ENCODE data around the gene SLC9A9. TPM values are rescaled to one million over a fixed set of nuclear protein-coding genes. Genes with fewer than 3 reads are reported as not detected.

Gene SLC9A9
- total and polyA plus RNA-seq, 9 of the 15 experiments (the other 6 are each of a cell fraction or from before 2014, with no cell fraction given), result 0.03 to 0.13 TPM; not detected in 7

DNA sequence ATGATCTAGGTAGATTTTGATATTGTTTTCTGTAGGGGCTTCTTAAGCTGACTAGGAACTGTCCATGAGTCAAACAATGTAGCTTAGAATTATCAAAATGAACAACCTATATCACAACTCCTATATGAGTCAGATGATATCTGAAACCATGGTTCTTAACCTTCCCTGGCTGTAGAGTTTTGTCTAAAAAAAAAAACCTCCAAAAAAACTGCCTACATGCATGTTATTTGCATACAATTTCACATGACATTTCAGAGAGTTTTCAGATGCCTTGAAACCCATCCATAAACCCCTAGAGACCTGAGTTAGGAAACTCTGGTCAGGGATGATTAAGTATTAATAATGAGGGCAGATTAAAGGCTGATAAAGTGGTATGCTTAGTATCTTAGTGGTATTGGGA is 571.7 kb downstream of the SLC9A9 start:
- no peak for FAIRE-seq
- in situ Hi-C loops (cut with MboI), result no loop called here

More for the DNA sequence above, 571.7 kb downstream of the SLC9A9 start:
- Histone ChIP-seq H3K9me1 (ENCODE audit: control insufficient read depth, insufficient read depth, low read length) (no peaks in the 10 kb centered on the region), H3K36me3 (ENCODE audit: control insufficient read depth, insufficient read depth, low read length) (no peaks in the 10 kb centered on the region), H3K9ac (ENCODE audit: insufficient read depth in 1 of 2, low read depth in 2 of 2, low read length in 2 of 2) (no peak overlapping the region), H3K4me3 (no peak overlapping the region), H3K9me3 (replicated peaks; ENCODE audit: control insufficient read depth, insufficient read depth, low read depth, low read length) (no peaks in the 10 kb centered on the region), H3K79me2 (ENCODE audit: control insufficient read depth, insufficient read depth, low read length) (no peaks in the 10 kb centered on the region), H3K4me1 (replicated peaks in 1 of 2; ENCODE audit: control insufficient read depth in 2 of 2, insufficient read depth in 2 of 2, low read length in 2 of 2) (peaks cover 2 to 22% of the 10 kb centered on the region in 2 experiments; a peak in 3 of 5 replicates), H3K4me2 (ENCODE audit: insufficient read depth, low read length) (no peak overlapping the region), H4K20me1 (replicated peaks; ENCODE audit: control insufficient read depth, insufficient read depth, low read length) (no peaks in the 10 kb centered on the region), H3K27me3 (ENCODE audit: control insufficient read depth in 2 of 2, insufficient read depth in 2 of 2, low read length in 2 of 2) (no peaks in the 10 kb centered on the region), H2AFZ (ENCODE audit: low read depth, low read length) (no peak overlapping the region), H3K27ac (ENCODE audit: extremely low read depth, low read depth, low read length) (no peak overlapping the region)
- POLR2A ChIA-PET, result interaction anchor here (1.6 kb wide), 1 partner anchor 9 kb away, joined by 3 read pairs; no protein-coding TSS in a partner anchor
- ATAC-seq (no peak), DNase-seq (ENCODE audit: extremely low read depth in 1 of 4, low spot score in 3 of 4) (no peak)
- TF ChIP-seq LARP7 (IDR thresholded peaks at IDR 0.05) (no peak), RNF2 (IDR thresholded peaks at IDR 0.05) (no peak), ZNF146 (CRISPR knock-in tag; IDR thresholded peaks at IDR 0.05; ENCODE audit: unreplicated experiment) (no peak), HNRNPK (IDR thresholded peaks at IDR 0.05; ENCODE audit: low read depth, low read length, poor library complexity, severe bottlenecking) (no peak)
- TF ChIP-seq, protein P1, sequence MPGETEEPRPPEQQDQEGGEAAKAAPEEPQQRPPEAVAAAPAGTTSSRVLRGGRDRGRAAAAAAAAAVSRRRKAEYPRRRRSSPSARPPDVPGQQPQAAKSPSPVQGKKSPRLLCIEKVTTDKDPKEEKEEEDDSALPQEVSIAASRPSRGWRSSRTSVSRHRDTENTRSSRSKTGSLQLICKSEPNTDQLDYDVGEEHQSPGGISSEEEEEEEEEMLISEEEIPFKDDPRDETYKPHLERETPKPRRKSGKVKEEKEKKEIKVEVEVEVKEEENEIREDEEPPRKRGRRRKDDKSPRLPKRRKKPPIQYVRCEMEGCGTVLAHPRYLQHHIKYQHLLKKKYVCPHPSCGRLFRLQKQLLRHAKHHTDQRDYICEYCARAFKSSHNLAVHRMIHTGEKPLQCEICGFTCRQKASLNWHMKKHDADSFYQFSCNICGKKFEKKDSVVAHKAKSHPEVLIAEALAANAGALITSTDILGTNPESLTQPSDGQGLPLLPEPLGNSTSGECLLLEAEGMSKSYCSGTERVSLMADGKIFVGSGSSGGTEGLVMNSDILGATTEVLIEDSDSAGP (CRISPR knock-in tag; IDR thresholded peaks at IDR 0.05), result no peak
- TF ChIP-seq, protein P2, sequence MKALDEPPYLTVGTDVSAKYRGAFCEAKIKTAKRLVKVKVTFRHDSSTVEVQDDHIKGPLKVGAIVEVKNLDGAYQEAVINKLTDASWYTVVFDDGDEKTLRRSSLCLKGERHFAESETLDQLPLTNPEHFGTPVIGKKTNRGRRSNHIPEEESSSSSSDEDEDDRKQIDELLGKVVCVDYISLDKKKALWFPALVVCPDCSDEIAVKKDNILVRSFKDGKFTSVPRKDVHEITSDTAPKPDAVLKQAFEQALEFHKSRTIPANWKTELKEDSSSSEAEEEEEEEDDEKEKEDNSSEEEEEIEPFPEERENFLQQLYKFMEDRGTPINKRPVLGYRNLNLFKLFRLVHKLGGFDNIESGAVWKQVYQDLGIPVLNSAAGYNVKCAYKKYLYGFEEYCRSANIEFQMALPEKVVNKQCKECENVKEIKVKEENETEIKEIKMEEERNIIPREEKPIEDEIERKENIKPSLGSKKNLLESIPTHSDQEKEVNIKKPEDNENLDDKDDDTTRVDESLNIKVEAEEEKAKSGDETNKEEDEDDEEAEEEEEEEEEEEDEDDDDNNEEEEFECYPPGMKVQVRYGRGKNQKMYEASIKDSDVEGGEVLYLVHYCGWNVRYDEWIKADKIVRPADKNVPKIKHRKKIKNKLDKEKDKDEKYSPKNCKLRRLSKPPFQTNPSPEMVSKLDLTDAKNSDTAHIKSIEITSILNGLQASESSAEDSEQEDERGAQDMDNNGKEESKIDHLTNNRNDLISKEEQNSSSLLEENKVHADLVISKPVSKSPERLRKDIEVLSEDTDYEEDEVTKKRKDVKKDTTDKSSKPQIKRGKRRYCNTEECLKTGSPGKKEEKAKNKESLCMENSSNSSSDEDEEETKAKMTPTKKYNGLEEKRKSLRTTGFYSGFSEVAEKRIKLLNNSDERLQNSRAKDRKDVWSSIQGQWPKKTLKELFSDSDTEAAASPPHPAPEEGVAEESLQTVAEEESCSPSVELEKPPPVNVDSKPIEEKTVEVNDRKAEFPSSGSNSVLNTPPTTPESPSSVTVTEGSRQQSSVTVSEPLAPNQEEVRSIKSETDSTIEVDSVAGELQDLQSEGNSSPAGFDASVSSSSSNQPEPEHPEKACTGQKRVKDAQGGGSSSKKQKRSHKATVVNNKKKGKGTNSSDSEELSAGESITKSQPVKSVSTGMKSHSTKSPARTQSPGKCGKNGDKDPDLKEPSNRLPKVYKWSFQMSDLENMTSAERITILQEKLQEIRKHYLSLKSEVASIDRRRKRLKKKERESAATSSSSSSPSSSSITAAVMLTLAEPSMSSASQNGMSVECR (CRISPR knock-in tag; IDR thresholded peaks at IDR 0.05), result no peak
- TF ChIP-seq, protein P3, sequence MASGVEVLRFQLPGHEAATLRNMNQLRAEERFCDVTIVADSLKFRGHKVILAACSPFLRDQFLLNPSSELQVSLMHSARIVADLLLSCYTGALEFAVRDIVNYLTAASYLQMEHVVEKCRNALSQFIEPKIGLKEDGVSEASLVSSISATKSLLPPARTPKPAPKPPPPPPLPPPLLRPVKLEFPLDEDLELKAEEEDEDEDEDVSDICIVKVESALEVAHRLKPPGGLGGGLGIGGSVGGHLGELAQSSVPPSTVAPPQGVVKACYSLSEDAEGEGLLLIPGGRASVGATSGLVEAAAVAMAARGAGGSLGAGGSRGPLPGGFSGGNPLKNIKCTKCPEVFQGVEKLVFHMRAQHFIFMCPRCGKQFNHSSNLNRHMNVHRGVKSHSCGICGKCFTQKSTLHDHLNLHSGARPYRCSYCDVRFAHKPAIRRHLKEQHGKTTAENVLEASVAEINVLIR (CRISPR knock-in tag; IDR thresholded peaks at IDR 0.05), result no peak
- TF ChIP-seq, protein P4, sequence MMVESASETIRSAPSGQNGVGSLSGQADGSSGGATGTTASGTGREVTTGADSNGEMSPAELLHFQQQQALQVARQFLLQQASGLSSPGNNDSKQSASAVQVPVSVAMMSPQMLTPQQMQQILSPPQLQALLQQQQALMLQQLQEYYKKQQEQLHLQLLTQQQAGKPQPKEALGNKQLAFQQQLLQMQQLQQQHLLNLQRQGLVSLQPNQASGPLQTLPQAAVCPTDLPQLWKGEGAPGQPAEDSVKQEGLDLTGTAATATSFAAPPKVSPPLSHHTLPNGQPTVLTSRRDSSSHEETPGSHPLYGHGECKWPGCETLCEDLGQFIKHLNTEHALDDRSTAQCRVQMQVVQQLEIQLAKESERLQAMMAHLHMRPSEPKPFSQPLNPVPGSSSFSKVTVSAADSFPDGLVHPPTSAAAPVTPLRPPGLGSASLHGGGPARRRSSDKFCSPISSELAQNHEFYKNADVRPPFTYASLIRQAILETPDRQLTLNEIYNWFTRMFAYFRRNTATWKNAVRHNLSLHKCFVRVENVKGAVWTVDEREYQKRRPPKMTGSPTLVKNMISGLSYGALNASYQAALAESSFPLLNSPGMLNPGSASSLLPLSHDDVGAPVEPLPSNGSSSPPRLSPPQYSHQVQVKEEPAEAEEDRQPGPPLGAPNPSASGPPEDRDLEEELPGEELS (CRISPR knock-in tag; IDR thresholded peaks at IDR 0.05; ENCODE audit: borderline replicate concordance), result no peak
- TF ChIP-seq, protein P5, sequence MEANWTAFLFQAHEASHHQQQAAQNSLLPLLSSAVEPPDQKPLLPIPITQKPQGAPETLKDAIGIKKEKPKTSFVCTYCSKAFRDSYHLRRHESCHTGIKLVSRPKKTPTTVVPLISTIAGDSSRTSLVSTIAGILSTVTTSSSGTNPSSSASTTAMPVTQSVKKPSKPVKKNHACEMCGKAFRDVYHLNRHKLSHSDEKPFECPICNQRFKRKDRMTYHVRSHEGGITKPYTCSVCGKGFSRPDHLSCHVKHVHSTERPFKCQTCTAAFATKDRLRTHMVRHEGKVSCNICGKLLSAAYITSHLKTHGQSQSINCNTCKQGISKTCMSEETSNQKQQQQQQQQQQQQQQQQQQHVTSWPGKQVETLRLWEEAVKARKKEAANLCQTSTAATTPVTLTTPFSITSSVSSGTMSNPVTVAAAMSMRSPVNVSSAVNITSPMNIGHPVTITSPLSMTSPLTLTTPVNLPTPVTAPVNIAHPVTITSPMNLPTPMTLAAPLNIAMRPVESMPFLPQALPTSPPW (CRISPR knock-in tag; IDR thresholded peaks at IDR 0.05), result no peak
- BruUV-seq (replicated peaks), result no TSS peak
- intact Hi-C loops (cut with micrococcal nuclease), result no loop called here
- CTCF ChIA-PET (ENCODE audit: low intra/inter-chr PET ratio), result no interaction called here
